ENCODE measurements around the gene ZNF689. TPM values are rescaled to one million over a fixed set of nuclear protein-coding genes. Genes with fewer than 3 reads are reported as not detected.
A peak's percentile ranks its signal among the peaks of the same experiment; 100 is the strongest.

Gene ZNF689
- total and polyA plus RNA-seq, 2 of the 13 experiments (the other 11 are each of a cell fraction or from before 2014, with no cell fraction given): 9.7 to 19.5 TPM

DNA sequence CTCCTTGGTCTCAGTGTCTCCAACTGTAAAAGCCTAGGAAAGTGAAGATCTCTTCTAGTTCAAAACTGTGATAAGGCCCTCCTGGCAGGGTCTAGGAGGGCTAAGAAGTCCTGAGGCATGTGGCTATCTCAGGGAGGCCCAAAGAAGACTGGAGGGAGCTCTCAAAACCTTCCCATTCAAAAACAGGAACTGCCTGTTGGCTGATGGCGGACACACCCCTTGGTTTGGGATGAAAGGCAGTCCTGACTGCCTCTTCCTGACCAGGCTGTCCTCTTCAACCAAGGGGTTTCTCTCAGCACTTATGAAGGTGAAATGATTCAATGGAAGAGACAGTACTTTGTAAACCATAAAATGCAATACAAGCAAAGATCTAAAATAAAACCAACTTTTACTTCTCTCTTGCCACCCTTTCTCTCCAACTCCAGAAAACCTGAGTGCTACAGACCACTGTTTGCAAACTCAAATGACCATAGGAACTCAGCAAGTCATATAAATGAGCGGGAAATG, 56.7 kb downstream of the ZNF689 start (continued):
- TF ChIP-seq TCF7L2 (IDR thresholded peaks at IDR 0.05; ENCODE audit: low read depth, low read length) (no peak), GATAD2A (CRISPR knock-in tag; IDR thresholded peaks at IDR 0.05) (no peak), ATF5 (CRISPR knock-in tag; IDR thresholded peaks at IDR 0.05; ENCODE audit: low read depth) (no peak), CAMTA2 (CRISPR knock-in tag; IDR thresholded peaks at IDR 0.05; ENCODE audit: borderline replicate concordance) (no peak), ZNF562 (CRISPR knock-in tag; IDR thresholded peaks at IDR 0.05; ENCODE audit: borderline replicate concordance) (no peak), ARID3A (IDR thresholded peaks at IDR 0.05; ENCODE audit: low read depth, low read length) (no peak), TBX3 (IDR thresholded peaks at IDR 0.05; ENCODE audit: borderline replicate concordance) (no peak), ZNF205 (CRISPR knock-in tag; IDR thresholded peaks at IDR 0.05) (0 out of 2 replicates have a peak, but pooled peaks have one; percentile 13), MEIS1 (CRISPR knock-in tag; IDR thresholded peaks at IDR 0.05; ENCODE audit: borderline replicate concordance) (no peak), PCBP2 (optimal IDR thresholded peaks at IDR 0.05; ENCODE audit: low read depth, low read length, poor library complexity, severe bottlenecking) (no peak), PHB2 (IDR thresholded peaks at IDR 0.05; ENCODE audit: partially characterized antibody) (no peak), NR1H2 (CRISPR knock-in tag; IDR thresholded peaks at IDR 0.05; ENCODE audit: borderline replicate concordance, low read depth) (no peak), MYPOP (CRISPR knock-in tag; IDR thresholded peaks at IDR 0.05) (no peak), HES4 (CRISPR knock-in tag; IDR thresholded peaks at IDR 0.05; ENCODE audit: borderline replicate concordance) (no peak), ZNF337 (CRISPR knock-in tag; IDR thresholded peaks at IDR 0.05; ENCODE audit: borderline replicate concordance, low read depth) (no peak), CSRNP1 (CRISPR knock-in tag; IDR thresholded peaks at IDR 0.05) (no peak)
- TF ChIP-seq, protein P1, sequence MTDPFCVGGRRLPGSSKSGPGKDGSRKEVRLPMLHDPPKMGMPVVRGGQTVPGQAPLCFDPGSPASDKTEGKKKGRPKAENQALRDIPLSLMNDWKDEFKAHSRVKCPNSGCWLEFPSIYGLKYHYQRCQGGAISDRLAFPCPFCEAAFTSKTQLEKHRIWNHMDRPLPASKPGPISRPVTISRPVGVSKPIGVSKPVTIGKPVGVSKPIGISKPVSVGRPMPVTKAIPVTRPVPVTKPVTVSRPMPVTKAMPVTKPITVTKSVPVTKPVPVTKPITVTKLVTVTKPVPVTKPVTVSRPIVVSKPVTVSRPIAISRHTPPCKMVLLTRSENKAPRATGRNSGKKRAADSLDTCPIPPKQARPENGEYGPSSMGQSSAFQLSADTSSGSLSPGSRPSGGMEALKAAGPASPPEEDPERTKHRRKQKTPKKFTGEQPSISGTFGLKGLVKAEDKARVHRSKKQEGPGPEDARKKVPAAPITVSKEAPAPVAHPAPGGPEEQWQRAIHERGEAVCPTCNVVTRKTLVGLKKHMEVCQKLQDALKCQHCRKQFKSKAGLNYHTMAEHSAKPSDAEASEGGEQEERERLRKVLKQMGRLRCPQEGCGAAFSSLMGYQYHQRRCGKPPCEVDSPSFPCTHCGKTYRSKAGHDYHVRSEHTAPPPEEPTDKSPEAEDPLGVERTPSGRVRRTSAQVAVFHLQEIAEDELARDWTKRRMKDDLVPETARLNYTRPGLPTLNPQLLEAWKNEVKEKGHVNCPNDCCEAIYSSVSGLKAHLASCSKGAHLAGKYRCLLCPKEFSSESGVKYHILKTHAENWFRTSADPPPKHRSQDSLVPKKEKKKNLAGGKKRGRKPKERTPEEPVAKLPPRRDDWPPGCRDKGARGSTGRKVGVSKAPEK (CRISPR knock-in tag; IDR thresholded peaks at IDR 0.05; ENCODE audit: borderline replicate concordance): 0 out of 2 replicates have a peak, but pooled peaks have one; percentile 20
- TF ChIP-seq, protein P2, sequence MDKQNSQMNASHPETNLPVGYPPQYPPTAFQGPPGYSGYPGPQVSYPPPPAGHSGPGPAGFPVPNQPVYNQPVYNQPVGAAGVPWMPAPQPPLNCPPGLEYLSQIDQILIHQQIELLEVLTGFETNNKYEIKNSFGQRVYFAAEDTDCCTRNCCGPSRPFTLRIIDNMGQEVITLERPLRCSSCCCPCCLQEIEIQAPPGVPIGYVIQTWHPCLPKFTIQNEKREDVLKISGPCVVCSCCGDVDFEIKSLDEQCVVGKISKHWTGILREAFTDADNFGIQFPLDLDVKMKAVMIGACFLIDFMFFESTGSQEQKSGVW (CRISPR knock-in tag; IDR thresholded peaks at IDR 0.05; ENCODE audit: borderline replicate concordance): no peak
- TF ChIP-seq, protein P3, sequence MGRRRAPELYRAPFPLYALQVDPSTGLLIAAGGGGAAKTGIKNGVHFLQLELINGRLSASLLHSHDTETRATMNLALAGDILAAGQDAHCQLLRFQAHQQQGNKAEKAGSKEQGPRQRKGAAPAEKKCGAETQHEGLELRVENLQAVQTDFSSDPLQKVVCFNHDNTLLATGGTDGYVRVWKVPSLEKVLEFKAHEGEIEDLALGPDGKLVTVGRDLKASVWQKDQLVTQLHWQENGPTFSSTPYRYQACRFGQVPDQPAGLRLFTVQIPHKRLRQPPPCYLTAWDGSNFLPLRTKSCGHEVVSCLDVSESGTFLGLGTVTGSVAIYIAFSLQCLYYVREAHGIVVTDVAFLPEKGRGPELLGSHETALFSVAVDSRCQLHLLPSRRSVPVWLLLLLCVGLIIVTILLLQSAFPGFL (CRISPR knock-in tag; IDR thresholded peaks at IDR 0.05): no peak

Data from HepG2 (cell line).